Cortex of kidney (tissue), 1 donor: ENCODE measurements around the gene BMPR1B.
"Not testable (repeated sequence)": the region's sequence is repeated elsewhere in the genome, so short reads cannot be mapped to it uniquely, and the experiment has no call there.

Experiments
- DNase-seq: peaks from one replicate; lab custom pipeline; 2025; lab: John Stamatoyannopoulos, UW

The BMPR1B gene

GRCh38 chr4:95038791-95039190 lies 281.0 kb downstream of the BMPR1B start:
- DNase-seq = no peak

GRCh38 chr4:95044324-95044837 lies 286.6 kb downstream of the BMPR1B start:
- no peak for DNase-seq

GRCh38 chr4:95045429-95045828 lies 287.7 kb downstream of the BMPR1B start:
- DNase-seq = no peak

- no peak for DNase-seq
Measured at GRCh38 chr4:95048296-95048695, 290.5 kb downstream of the BMPR1B start.

GRCh38 chr4:95049551-95050233 lies 291.9 kb downstream of the BMPR1B start:
- DNase-seq = no peak

GRCh38 chr4:95050980-95051701 lies 293.4 kb downstream of the BMPR1B start:
- no peak for DNase-seq

GRCh38 chr4:95051702-95052020 lies 293.9 kb downstream of the BMPR1B start:
- DNase-seq = no peak

- DNase-seq = no peak
Measured at GRCh38 chr4:95058991-95059390, 301.2 kb downstream of the BMPR1B start.

- DNase-seq = no peak
Measured at GRCh38 chr4:95059663-95060062, 301.9 kb downstream of the BMPR1B start.

GRCh38 chr4:95061220-95061619 lies 303.5 kb downstream of the BMPR1B start:
- DNase-seq = no peak

- not testable (repeated sequence) for DNase-seq
Measured at GRCh38 chr4:95061801-95062200, 304.0 kb downstream of the BMPR1B start.

GRCh38 chr4:95066050-95066449 lies 308.3 kb downstream of the BMPR1B start:
- no peak for DNase-seq

- no peak for DNase-seq
Measured at GRCh38 chr4:95068401-95068800, 310.6 kb downstream of the BMPR1B start.

GRCh38 chr4:95068818-95069478 lies 311.2 kb downstream of the BMPR1B start:
- DNase-seq = no peak

GRCh38 chr4:95071851-95072250 lies 314.1 kb downstream of the BMPR1B start:
- DNase-seq = no peak

GRCh38 chr4:95073646-95074045 lies 315.9 kb downstream of the BMPR1B start:
- DNase-seq = no peak

- DNase-seq = no peak
Measured at GRCh38 chr4:95077864-95078263, 320.1 kb downstream of the BMPR1B start.

GRCh38 chr4:95080969-95081368 lies 323.2 kb downstream of the BMPR1B start:
- no peak for DNase-seq

GRCh38 chr4:95084584-95084983 lies 326.8 kb downstream of the BMPR1B start:
- DNase-seq = no peak

GRCh38 chr4:95085124-95085833 lies 327.5 kb downstream of the BMPR1B start:
- no peak for DNase-seq

- DNase-seq = no peak
Measured at GRCh38 chr4:95086551-95086950, 328.8 kb downstream of the BMPR1B start.
